Panc1 (cell line): Measurements from ENCODE around the gene SOX4.

Experiments
- CTCF ChIP-seq: fragments of 450-650 bp; IDR thresholded peaks from 2 replicates; pipeline ENCODE4 v1.5.1; 2017; ENCODE audit warnings: mild to moderate bottlenecking
- POLR2AphosphoS5 ChIP-seq: IDR thresholded peaks from 2 replicates; pipeline ENCODE4 v1.6.1; 2012; ENCODE audit warnings: mild to moderate bottlenecking, low read depth, low read length, moderate library complexity
- SIN3A ChIP-seq: IDR thresholded peaks from 2 replicates; pipeline ENCODE4 v1.6.1; 2012; ENCODE audit warnings: low read depth, mild to moderate bottlenecking, low read length, moderate library complexity, borderline replicate concordance; ENCODE audit not compliant: insufficient read depth
- TCF7L2 ChIP-seq: IDR thresholded peaks from 2 replicates; pipeline ENCODE4 v1.6.1; 2011; ENCODE audit warnings: mild to moderate bottlenecking, low read depth, low read length, inconsistent platforms

- TF ChIP-seq CTCF, result no peak
- TF ChIP-seq SIN3A, result no peak
- TF ChIP-seq POLR2AphosphoS5, result no peak
- no peak for TF ChIP-seq TCF7L2
These were observed 22.5 kb downstream of the SOX4 start for GRCh38 chr6:21616005-21616404.
